ENCODE results near the gene PRIMPOL.
"Not testable (repeated sequence)": the region's sequence is repeated elsewhere in the genome, so short reads cannot be mapped to it uniquely, and the experiment has no call there.

Gene PRIMPOL, protein sequence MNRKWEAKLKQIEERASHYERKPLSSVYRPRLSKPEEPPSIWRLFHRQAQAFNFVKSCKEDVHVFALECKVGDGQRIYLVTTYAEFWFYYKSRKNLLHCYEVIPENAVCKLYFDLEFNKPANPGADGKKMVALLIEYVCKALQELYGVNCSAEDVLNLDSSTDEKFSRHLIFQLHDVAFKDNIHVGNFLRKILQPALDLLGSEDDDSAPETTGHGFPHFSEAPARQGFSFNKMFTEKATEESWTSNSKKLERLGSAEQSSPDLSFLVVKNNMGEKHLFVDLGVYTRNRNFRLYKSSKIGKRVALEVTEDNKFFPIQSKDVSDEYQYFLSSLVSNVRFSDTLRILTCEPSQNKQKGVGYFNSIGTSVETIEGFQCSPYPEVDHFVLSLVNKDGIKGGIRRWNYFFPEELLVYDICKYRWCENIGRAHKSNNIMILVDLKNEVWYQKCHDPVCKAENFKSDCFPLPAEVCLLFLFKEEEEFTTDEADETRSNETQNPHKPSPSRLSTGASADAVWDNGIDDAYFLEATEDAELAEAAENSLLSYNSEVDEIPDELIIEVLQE

GRCh38 chr4:184649026-184649970 lies at the start of gene PRIMPOL, which contains the start of gene CASP3:
PRIMPOL (plus strand) TSS chr4:184649738; CDS start chr4:184657141, 7,403 bp downstream.
CASP3 (minus strand) TSS chr4:184649447; CDS start chr4:184638453, 10,994 bp downstream.
- Histone ChIP-seq H3K27me3 (ENCODE audit: control insufficient read depth in 5 of 5, insufficient read depth in 4 of 5, low read length in 5 of 5) (no peaks in the 10 kb centered on the region), H3K4me3 (ENCODE audit: low read depth in 1 of 5, low read length in 5 of 5) (peak within 1 kb of the TSS; percentile 85 to 97 (median 92)), H3K36me3 (ENCODE audit: control insufficient read depth in 5 of 5, insufficient read depth in 5 of 5, low read length in 5 of 5) (peaks cover 0 to 3% (median 3%) of the 10 kb centered on the region in 5 donors), H3K4me1 (ENCODE audit: control insufficient read depth in 5 of 5, insufficient read depth in 5 of 5, low read length in 5 of 5) (peaks cover 8 to 36% (median 29%) of the 10 kb centered on the region in 5 donors), H3K27ac (ENCODE audit: low read depth, low read length) (peak within 1 kb of the TSS; percentile 96), H3K9me3 (ENCODE audit: control insufficient read depth in 5 of 5, low read length in 5 of 5) (no peaks in the 10 kb centered on the region), H3K9ac (ENCODE audit: low read length in 5 of 5) (peak within 1 kb of the TSS; percentile 83 to 96 (median 94))

GRCh38 chr4:184600982-184601381 lies 48.6 kb upstream of the PRIMPOL start:
- H3K4me1 ChIP-seq (ENCODE audit: control insufficient read depth in 5 of 5, insufficient read depth in 5 of 5, low read length in 5 of 5): peaks cover 0 to 10% (median 0%) of the 10 kb centered on the region in 5 donors
- H3K27ac ChIP-seq (ENCODE audit: low read depth, low read length); H3K4me3 ChIP-seq (ENCODE audit: low read depth in 1 of 5, low read length in 5 of 5); H3K36me3 ChIP-seq (ENCODE audit: control insufficient read depth in 5 of 5, insufficient read depth in 5 of 5, low read length in 5 of 5); H3K9me3 ChIP-seq (ENCODE audit: control insufficient read depth in 5 of 5, low read length in 5 of 5); H3K9ac ChIP-seq (ENCODE audit: low read length in 5 of 5); H3K27me3 ChIP-seq (ENCODE audit: control insufficient read depth in 5 of 5, insufficient read depth in 4 of 5, low read length in 5 of 5): not testable (repeated sequence)

DNA sequence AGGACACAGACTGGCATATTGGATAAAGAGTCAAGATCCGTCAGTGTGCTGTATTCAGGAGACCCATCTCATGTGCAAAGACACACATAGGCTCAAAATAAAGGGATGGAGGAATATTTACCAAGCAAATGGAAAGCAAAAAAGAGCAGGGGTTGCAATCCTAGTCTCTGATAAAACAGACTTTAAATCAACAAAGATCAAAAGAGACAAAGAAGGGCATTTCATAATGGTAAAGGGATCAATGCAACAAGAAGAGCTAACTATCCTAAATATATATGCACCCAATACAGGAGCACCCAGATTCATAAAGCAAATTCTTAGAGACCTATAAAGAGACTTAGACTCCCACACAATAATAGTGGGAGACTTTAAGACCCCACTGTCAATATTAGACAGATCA lies 46.7 kb upstream of the PRIMPOL start:
- H3K4me1 ChIP-seq (ENCODE audit: control insufficient read depth in 5 of 5, insufficient read depth in 5 of 5, low read length in 5 of 5); H3K36me3 ChIP-seq (ENCODE audit: control insufficient read depth in 5 of 5, insufficient read depth in 5 of 5, low read length in 5 of 5); H3K9me3 ChIP-seq (ENCODE audit: control insufficient read depth in 5 of 5, low read length in 5 of 5); H3K27me3 ChIP-seq (ENCODE audit: control insufficient read depth in 5 of 5, insufficient read depth in 4 of 5, low read length in 5 of 5); H3K27ac ChIP-seq (ENCODE audit: low read depth, low read length); H3K4me3 ChIP-seq (ENCODE audit: low read depth in 1 of 5, low read length in 5 of 5); H3K9ac ChIP-seq (ENCODE audit: low read length in 5 of 5): not testable (repeated sequence)

DNA sequence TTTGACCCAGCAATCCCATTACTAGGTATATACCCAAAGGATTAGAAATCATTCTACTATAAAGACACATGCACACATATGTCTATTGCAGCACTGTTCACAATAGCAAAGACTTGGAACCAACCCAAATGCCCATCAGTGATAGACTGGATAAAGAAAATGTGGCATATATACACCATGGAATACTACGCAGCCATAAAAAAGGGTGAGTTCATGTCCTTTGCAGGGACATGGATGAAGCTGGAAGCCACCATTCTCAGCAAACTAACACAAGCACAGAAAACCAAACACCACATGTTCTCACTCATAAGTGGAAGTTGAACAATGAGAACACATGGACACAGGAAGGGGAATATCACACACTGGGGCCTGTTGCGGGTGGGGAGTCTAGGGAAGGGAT lies 42.1 kb upstream of the PRIMPOL start:
- not testable (repeated sequence) for H3K9ac ChIP-seq (ENCODE audit: low read length in 5 of 5); H3K27ac ChIP-seq (ENCODE audit: low read depth, low read length); H3K9me3 ChIP-seq (ENCODE audit: control insufficient read depth in 5 of 5, low read length in 5 of 5); H3K4me1 ChIP-seq (ENCODE audit: control insufficient read depth in 5 of 5, insufficient read depth in 5 of 5, low read length in 5 of 5); H3K27me3 ChIP-seq (ENCODE audit: control insufficient read depth in 5 of 5, insufficient read depth in 4 of 5, low read length in 5 of 5); H3K4me3 ChIP-seq (ENCODE audit: low read depth in 1 of 5, low read length in 5 of 5); H3K36me3 ChIP-seq (ENCODE audit: control insufficient read depth in 5 of 5, insufficient read depth in 5 of 5, low read length in 5 of 5)

GRCh38 chr4:184612074-184612473 lies 37.5 kb upstream of the PRIMPOL start:
- Histone ChIP-seq H3K27me3 (ENCODE audit: control insufficient read depth in 5 of 5, insufficient read depth in 4 of 5, low read length in 5 of 5) (no peaks in the 10 kb centered on the region), H3K27ac (ENCODE audit: low read depth, low read length) (no peak overlapping the region), H3K4me1 (ENCODE audit: control insufficient read depth in 5 of 5, insufficient read depth in 5 of 5, low read length in 5 of 5) (no peaks in the 10 kb centered on the region), H3K36me3 (ENCODE audit: control insufficient read depth in 5 of 5, insufficient read depth in 5 of 5, low read length in 5 of 5) (no peaks in the 10 kb centered on the region), H3K4me3 (ENCODE audit: low read depth in 1 of 5, low read length in 5 of 5) (no peak overlapping the region), H3K9me3 (ENCODE audit: control insufficient read depth in 5 of 5, low read length in 5 of 5) (peaks cover 0 to 9% (median 5%) of the 10 kb centered on the region in 5 donors), H3K9ac (ENCODE audit: low read length in 5 of 5) (no peak overlapping the region)

GRCh38 chr4:184613405-184613804 lies 36.1 kb upstream of the PRIMPOL start:
- H3K9me3 ChIP-seq (ENCODE audit: control insufficient read depth in 5 of 5, low read length in 5 of 5): peaks cover 0 to 9% (median 5%) of the 10 kb centered on the region in 5 donors
- H3K27me3 ChIP-seq (ENCODE audit: control insufficient read depth in 5 of 5, insufficient read depth in 4 of 5, low read length in 5 of 5): no peaks in the 10 kb centered on the region
- H3K4me3 ChIP-seq (ENCODE audit: low read depth in 1 of 5, low read length in 5 of 5): no peak overlapping the region
- H3K27ac ChIP-seq (ENCODE audit: low read depth, low read length): no peak overlapping the region
- H3K4me1 ChIP-seq (ENCODE audit: control insufficient read depth in 5 of 5, insufficient read depth in 5 of 5, low read length in 5 of 5): no peaks in the 10 kb centered on the region
- no peak overlapping the region for H3K9ac ChIP-seq (ENCODE audit: low read length in 5 of 5)
- H3K36me3 ChIP-seq (ENCODE audit: control insufficient read depth in 5 of 5, insufficient read depth in 5 of 5, low read length in 5 of 5): no peaks in the 10 kb centered on the region

GRCh38 chr4:184614509-184614908 lies 35.0 kb upstream of the PRIMPOL start:
- Histone ChIP-seq H3K9me3 (ENCODE audit: control insufficient read depth in 5 of 5, low read length in 5 of 5) (peaks cover 0 to 9% (median 5%) of the 10 kb centered on the region in 5 donors), H3K4me1 (ENCODE audit: control insufficient read depth in 5 of 5, insufficient read depth in 5 of 5, low read length in 5 of 5) (no peaks in the 10 kb centered on the region), H3K4me3 (ENCODE audit: low read depth in 1 of 5, low read length in 5 of 5) (peak overlapping the region in 1 of 5 donors; percentile 37)

GRCh38 chr4:184616168-184616567 lies 33.4 kb upstream of the PRIMPOL start:
- not testable (repeated sequence) for H3K27ac ChIP-seq (ENCODE audit: low read depth, low read length); H3K27me3 ChIP-seq (ENCODE audit: control insufficient read depth in 5 of 5, insufficient read depth in 4 of 5, low read length in 5 of 5); H3K36me3 ChIP-seq (ENCODE audit: control insufficient read depth in 5 of 5, insufficient read depth in 5 of 5, low read length in 5 of 5); H3K9me3 ChIP-seq (ENCODE audit: control insufficient read depth in 5 of 5, low read length in 5 of 5); H3K9ac ChIP-seq (ENCODE audit: low read length in 5 of 5); H3K4me3 ChIP-seq (ENCODE audit: low read depth in 1 of 5, low read length in 5 of 5); H3K4me1 ChIP-seq (ENCODE audit: control insufficient read depth in 5 of 5, insufficient read depth in 5 of 5, low read length in 5 of 5)

More at GRCh38 chr4:184614509-184614908, 35.0 kb upstream of the PRIMPOL start:
- H3K36me3 ChIP-seq (ENCODE audit: control insufficient read depth in 5 of 5, insufficient read depth in 5 of 5, low read length in 5 of 5): no peaks in the 10 kb centered on the region
- H3K9ac ChIP-seq (ENCODE audit: low read length in 5 of 5): no peak overlapping the region
- H3K27me3 ChIP-seq (ENCODE audit: control insufficient read depth in 5 of 5, insufficient read depth in 4 of 5, low read length in 5 of 5): no peaks in the 10 kb centered on the region
- no peak overlapping the region for H3K27ac ChIP-seq (ENCODE audit: low read depth, low read length)

DNA sequence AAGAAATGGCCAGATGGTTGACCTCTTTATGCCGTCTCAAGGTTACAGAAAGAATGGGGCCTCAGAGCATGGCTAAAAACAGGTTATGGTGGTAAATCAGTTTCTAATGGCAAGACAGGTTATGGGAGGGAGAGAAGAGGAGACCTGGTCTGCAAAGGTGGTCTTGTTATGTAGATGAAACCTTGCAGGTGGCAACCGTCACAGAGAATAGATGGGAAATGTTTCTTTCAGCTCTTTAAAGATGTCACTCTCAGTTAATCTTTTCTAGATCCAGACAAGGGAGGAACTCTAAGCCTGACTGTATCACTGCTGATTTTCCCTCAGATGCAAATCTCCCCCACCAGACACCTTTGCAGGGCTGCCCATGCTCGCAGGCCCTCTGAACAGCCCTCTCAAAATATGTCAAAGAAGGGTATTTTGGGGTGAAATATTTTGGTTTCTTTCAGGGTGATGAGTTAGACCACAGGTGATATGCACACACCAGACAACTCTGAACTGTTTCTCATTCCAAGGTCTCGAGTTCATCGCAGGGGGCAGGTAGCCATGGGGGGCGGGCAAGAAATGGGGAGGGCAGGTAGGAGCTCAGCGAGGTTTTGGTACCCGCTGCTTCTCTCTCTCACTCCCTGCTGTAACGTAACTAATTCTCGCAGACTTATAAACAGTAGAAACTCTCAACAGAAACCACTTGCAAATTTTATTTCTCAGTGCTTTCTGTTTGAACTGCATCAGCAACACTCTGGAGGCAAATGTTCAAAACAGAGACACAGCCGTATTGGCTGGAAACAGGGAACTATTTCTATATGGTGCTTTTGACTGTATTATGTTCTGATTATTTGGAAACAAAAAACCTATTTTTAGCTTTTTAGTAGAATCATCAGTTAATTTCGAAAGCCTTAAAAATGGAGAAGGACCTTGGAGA lies 32.6 kb upstream of the PRIMPOL start:
- H3K27me3 ChIP-seq (ENCODE audit: control insufficient read depth in 5 of 5, insufficient read depth in 4 of 5, low read length in 5 of 5): no peaks in the 10 kb centered on the region
- no peak overlapping the region for H3K27ac ChIP-seq (ENCODE audit: low read depth, low read length)
- H3K4me1 ChIP-seq (ENCODE audit: control insufficient read depth in 5 of 5, insufficient read depth in 5 of 5, low read length in 5 of 5): no peaks in the 10 kb centered on the region
- peaks cover 0 to 9% (median 5%) of the 10 kb centered on the region in 5 donors for H3K9me3 ChIP-seq (ENCODE audit: control insufficient read depth in 5 of 5, low read length in 5 of 5)
- no peak overlapping the region for H3K4me3 ChIP-seq (ENCODE audit: low read depth in 1 of 5, low read length in 5 of 5)
- no peak overlapping the region for H3K9ac ChIP-seq (ENCODE audit: low read length in 5 of 5)
- H3K36me3 ChIP-seq (ENCODE audit: control insufficient read depth in 5 of 5, insufficient read depth in 5 of 5, low read length in 5 of 5): no peaks in the 10 kb centered on the region
